Neural cell (in vitro differentiated cells): ENCODE results near the gene DIRAS1. TPM values are rescaled to one million over a fixed set of nuclear protein-coding genes. Genes with fewer than 3 reads are reported as not detected.

Source experiments
- H2AFZ ChIP-seq: fragments of 200-600, 300-800 bp; sonication (generic), shearing (Covaris generic); 2 replicates; pipeline ENCODE4 v1.6.0; 2014; ENCODE audit warnings: low read depth, mild to moderate bottlenecking, antibody characterized with exemption, low read length, moderate library complexity
- H3F3A ChIP-seq: fragments of 200-600 bp; shearing (Covaris generic); 2 replicates; pipeline ENCODE4 v1.6.1; 2016; ENCODE audit warnings: mild to moderate bottlenecking, moderate library complexity, mixed read lengths, antibody characterized with exemption, low read length; ENCODE audit not compliant: insufficient read depth, poor library complexity, severe bottlenecking
- H3K27ac ChIP-seq: fragments of 200-600, 300-800 bp; sonication (generic), shearing (Covaris generic); 2 replicates; pipeline ENCODE4 v1.5.1; 2014; ENCODE audit warnings: mild to moderate bottlenecking, low read length, moderate library complexity
- H3K27me3 ChIP-seq: fragments of 300-800, 200-600 bp; sonication (generic), shearing (Covaris generic); 2 replicates; pipeline ENCODE4 v1.6.0; 2014; ENCODE audit warnings: mild to moderate bottlenecking, low read depth, low read length, moderate library complexity; ENCODE audit not compliant: insufficient read depth
- H3K36me3 ChIP-seq: fragments of 300-800, 200-600 bp; sonication (generic), shearing (Covaris generic); 2 replicates; pipeline ENCODE4 v1.5.1; 2014; ENCODE audit warnings: mild to moderate bottlenecking, antibody characterized with exemption, low read length, moderate library complexity; ENCODE audit not compliant: insufficient read depth
- H3K4me2 ChIP-seq: fragments of 300-800, 200-600 bp; sonication (generic), shearing (Covaris generic); 2 replicates; pipeline ENCODE4 v1.6.0; 2014; ENCODE audit warnings: mild to moderate bottlenecking, low read length
- H3K4me3 ChIP-seq: fragments of 300-800, 200-600 bp; sonication (generic), shearing (Covaris generic); 2 replicates; pipeline ENCODE4 v1.5.1; 2014; ENCODE audit warnings: mild to moderate bottlenecking, low read length, moderate library complexity
- H3K79me2 ChIP-seq: fragments of 200-600 bp; shearing (Covaris generic); replicated peaks from 2 replicates; pipeline ENCODE4 v1.6.0; 2014; ENCODE audit warnings: mild to moderate bottlenecking, low read length, moderate library complexity; ENCODE audit not compliant: insufficient read depth
- H3K9ac ChIP-seq: fragments of 300-800, 200-600 bp; sonication (generic), shearing (Covaris generic); 2 replicates; pipeline ENCODE4 v1.6.1; 2016; ENCODE audit warnings: mild to moderate bottlenecking, low read length, mixed read lengths
- H3K9me2 ChIP-seq: fragments of 200-600 bp; shearing (Covaris generic); 2 replicates; pipeline ENCODE4 v1.6.1; 2016; ENCODE audit warnings: mild to moderate bottlenecking, low read length, mixed read lengths; ENCODE audit not compliant: insufficient read depth
- H3K9me3 ChIP-seq: fragments of 200-600, 300-800 bp; sonication (generic), shearing (Covaris generic); 2 replicates; pipeline ENCODE4 v1.6.1; 2016; ENCODE audit warnings: mild to moderate bottlenecking, mixed run types, low read length, moderate library complexity, mixed read lengths
- H4K20me1 ChIP-seq: fragments of 200-600 bp; shearing (Covaris generic); 2 replicates; pipeline ENCODE4 v1.6.1; 2016; ENCODE audit warnings: mild to moderate bottlenecking, mixed run types; ENCODE audit not compliant: insufficient read depth
- EP300 ChIP-seq: fragments of 450-650 bp; conservative IDR thresholded peaks from 2 replicates; pipeline ENCODE4 v1.6.1; 2014; ENCODE audit warnings: antibody characterized with exemption, mild to moderate bottlenecking, moderate library complexity; ENCODE audit not compliant: poor library complexity, severe bottlenecking
- EZH2 ChIP-seq: fragments of 200-600, 300-800 bp; shearing (Covaris generic), sonication (generic); IDR thresholded peaks from 2 replicates; pipeline ENCODE4 v1.6.1; 2014; ENCODE audit warnings: antibody characterized with exemption, low read length, borderline replicate concordance, mild to moderate bottlenecking; ENCODE audit not compliant: insufficient read depth, poor library complexity, severe bottlenecking
- MXI1 ChIP-seq: fragments of 450-650 bp; conservative IDR thresholded peaks from 2 replicates; pipeline ENCODE4 v1.6.1; 2014; ENCODE audit warnings: antibody characterized with exemption, mild to moderate bottlenecking; ENCODE audit not compliant: poor library complexity, severe bottlenecking
- POLR2AphosphoS5 ChIP-seq: IDR thresholded peaks from 2 replicates; pipeline ENCODE4 v1.6.1; 2012
- RAD21 ChIP-seq: fragments of 450-650 bp; conservative IDR thresholded peaks from 2 replicates; pipeline ENCODE4 v1.6.1; 2014; ENCODE audit warnings: antibody characterized with exemption, mild to moderate bottlenecking, moderate library complexity
- SMC3 ChIP-seq: fragments of 450-650 bp; conservative IDR thresholded peaks from 2 replicates; pipeline ENCODE4 v1.6.1; 2014; ENCODE audit warnings: antibody characterized with exemption, mild to moderate bottlenecking, moderate library complexity; ENCODE audit not compliant: poor library complexity
- TAF1 ChIP-seq: IDR thresholded peaks from 2 replicates; pipeline ENCODE4 v1.6.1; 2012; ENCODE audit warnings: low read depth
- polyA plus RNA-seq: library from polyadenylated mRNA; depleted of rRNA; stranded (reverse); fragments of >200 nt; gene quantifications from 2 replicates; pipeline ENCODE4 v1.2.3, GENCODE V29; 2014
- TF ChIP-seq, protein P1 (sequence below): fragments of 450-650 bp; IDR thresholded peaks from 2 replicates; pipeline ENCODE4 v1.5.1; 2014; ENCODE audit warnings: antibody characterized with exemption, mild to moderate bottlenecking, moderate library complexity; ENCODE audit not compliant: poor library complexity, severe bottlenecking
- TF ChIP-seq, protein P2 (sequence below): IDR thresholded peaks from 2 replicates; pipeline ENCODE4 v1.6.1; 2012; ENCODE audit warnings: borderline replicate concordance

The DIRAS1 gene
- polyA plus RNA-seq, 1 donor from 2014 or later = 39.8 TPM

DNA sequence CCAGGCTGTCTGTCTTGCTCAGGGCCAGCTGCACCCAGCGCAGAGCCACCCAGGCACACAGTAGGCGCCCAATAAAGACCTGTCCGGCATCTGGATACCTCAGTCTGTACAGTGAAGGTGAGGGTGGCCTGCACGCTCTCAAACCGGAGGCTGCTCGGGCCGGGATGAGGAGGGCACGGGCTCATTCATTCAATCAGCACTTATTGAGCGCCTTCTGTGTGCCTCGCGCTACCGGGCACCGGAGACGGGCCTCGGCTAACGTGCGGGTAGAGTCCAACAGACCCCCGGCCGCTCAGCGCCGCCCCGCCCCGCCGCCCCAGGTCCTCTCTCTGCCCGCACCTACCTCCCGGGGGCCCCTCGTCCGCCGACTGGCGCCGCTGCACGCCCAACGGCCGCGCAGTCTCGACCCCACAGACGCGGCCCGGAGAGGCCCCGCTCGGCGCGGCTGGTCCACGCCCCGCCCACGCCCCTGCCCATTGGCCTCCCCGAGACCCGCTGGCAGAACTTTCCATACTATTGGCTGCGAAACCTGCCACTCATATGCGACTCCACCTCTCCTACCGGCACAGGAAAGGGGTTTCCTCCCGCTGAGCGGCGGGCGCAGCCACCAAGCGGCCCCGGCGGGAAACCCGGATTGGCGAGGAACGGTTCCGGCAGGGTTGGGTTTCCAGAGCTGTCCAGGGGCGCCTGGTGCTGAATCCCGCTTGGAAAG lies 18.6 kb upstream of the DIRAS1 start, which contains the start of gene SLC39A3:
TSS of gene SLC39A3 (minus strand) at position 416 of the 712 bp plus-strand sequence. CDS start 2,760 bp downstream, outside the sequence.
- peaks cover 7% of the 10 kb centered on the region for H3K79me2 ChIP-seq
- H3K27ac ChIP-seq = peak within 1 kb of the TSS; percentile 69
- peak within 1 kb of the TSS; percentile 85 for H2AFZ ChIP-seq
- peak within 1 kb of the TSS; percentile 84 for H3K4me2 ChIP-seq
- H4K20me1 ChIP-seq = no peaks in the 10 kb centered on the region
- H3K27me3 ChIP-seq = peaks cover 6% of the 10 kb centered on the region
- no peaks in the 10 kb centered on the region for H3K36me3 ChIP-seq
- no peaks in the 10 kb centered on the region for H3K9me3 ChIP-seq
- no peaks in the 10 kb centered on the region for H3K9me2 ChIP-seq
- no peaks in the 10 kb centered on the region for H3F3A ChIP-seq
- no peak for TF ChIP-seq RAD21
- TF ChIP-seq, protein P1, sequence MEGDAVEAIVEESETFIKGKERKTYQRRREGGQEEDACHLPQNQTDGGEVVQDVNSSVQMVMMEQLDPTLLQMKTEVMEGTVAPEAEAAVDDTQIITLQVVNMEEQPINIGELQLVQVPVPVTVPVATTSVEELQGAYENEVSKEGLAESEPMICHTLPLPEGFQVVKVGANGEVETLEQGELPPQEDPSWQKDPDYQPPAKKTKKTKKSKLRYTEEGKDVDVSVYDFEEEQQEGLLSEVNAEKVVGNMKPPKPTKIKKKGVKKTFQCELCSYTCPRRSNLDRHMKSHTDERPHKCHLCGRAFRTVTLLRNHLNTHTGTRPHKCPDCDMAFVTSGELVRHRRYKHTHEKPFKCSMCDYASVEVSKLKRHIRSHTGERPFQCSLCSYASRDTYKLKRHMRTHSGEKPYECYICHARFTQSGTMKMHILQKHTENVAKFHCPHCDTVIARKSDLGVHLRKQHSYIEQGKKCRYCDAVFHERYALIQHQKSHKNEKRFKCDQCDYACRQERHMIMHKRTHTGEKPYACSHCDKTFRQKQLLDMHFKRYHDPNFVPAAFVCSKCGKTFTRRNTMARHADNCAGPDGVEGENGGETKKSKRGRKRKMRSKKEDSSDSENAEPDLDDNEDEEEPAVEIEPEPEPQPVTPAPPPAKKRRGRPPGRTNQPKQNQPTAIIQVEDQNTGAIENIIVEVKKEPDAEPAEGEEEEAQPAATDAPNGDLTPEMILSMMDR = no peak
- peak; percentile 81 for TF ChIP-seq TAF1
- peak; percentile 16 for TF ChIP-seq SMC3
- TF ChIP-seq EP300 = peak; percentile 37
- TF ChIP-seq POLR2AphosphoS5 = peak; percentile 72
- TF ChIP-seq, protein P2, sequence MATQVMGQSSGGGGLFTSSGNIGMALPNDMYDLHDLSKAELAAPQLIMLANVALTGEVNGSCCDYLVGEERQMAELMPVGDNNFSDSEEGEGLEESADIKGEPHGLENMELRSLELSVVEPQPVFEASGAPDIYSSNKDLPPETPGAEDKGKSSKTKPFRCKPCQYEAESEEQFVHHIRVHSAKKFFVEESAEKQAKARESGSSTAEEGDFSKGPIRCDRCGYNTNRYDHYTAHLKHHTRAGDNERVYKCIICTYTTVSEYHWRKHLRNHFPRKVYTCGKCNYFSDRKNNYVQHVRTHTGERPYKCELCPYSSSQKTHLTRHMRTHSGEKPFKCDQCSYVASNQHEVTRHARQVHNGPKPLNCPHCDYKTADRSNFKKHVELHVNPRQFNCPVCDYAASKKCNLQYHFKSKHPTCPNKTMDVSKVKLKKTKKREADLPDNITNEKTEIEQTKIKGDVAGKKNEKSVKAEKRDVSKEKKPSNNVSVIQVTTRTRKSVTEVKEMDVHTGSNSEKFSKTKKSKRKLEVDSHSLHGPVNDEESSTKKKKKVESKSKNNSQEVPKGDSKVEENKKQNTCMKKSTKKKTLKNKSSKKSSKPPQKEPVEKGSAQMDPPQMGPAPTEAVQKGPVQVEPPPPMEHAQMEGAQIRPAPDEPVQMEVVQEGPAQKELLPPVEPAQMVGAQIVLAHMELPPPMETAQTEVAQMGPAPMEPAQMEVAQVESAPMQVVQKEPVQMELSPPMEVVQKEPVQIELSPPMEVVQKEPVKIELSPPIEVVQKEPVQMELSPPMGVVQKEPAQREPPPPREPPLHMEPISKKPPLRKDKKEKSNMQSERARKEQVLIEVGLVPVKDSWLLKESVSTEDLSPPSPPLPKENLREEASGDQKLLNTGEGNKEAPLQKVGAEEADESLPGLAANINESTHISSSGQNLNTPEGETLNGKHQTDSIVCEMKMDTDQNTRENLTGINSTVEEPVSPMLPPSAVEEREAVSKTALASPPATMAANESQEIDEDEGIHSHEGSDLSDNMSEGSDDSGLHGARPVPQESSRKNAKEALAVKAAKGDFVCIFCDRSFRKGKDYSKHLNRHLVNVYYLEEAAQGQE = peak; percentile 98
- TF ChIP-seq MXI1 = peak; percentile 66
- no peak for TF ChIP-seq EZH2
- H3K4me3 ChIP-seq = peak within 1 kb of the TSS; percentile 92
- peak within 1 kb of the TSS; percentile 75 for H3K9ac ChIP-seq

DNA sequence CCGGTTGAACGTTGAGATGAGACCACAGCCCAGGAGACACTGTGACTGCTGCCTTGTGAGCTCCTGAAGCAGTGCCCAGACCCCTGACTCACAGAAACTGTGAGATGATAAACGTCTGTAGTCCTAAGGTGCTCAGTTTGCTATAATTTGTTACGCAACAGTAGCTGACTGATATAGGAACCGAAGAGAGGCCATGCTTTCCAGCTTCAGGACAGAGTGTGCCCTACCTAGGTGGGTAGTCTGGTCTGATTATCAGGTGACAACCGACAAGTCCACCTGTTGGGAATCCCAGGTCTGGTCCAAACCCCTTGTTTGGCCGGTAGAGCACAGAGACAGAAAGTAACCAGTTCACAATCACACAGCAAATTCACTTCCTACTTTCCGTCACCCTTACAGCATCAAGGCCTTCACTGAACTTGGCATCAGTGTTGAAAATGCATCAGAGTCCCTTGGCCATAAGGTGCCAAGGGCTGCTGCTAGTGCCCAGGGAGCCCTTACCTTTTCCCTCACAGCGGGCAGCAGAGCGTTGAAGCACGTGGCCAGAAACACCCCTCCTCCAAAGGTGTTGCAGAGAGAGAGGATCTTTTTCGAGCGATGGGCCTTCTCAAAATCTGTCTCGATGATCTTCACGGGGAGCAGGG lies 15.5 kb upstream of the DIRAS1 start:
- Histone ChIP-seq H3K36me3 (no peaks in the 10 kb centered on the region), H2AFZ (no peak overlapping the region)

More for the DNA sequence above, 15.5 kb upstream of the DIRAS1 start:
- no peak overlapping the region for H3K9ac ChIP-seq
- no peak overlapping the region for H3K27ac ChIP-seq
- no peak overlapping the region for H3K4me3 ChIP-seq
- H3K9me2 ChIP-seq = no peaks in the 10 kb centered on the region
- peaks cover 1% of the 10 kb centered on the region for H3K27me3 ChIP-seq
- no peaks in the 10 kb centered on the region for H3K9me3 ChIP-seq
- no peak overlapping the region for H3K4me2 ChIP-seq
- TF ChIP-seq POLR2AphosphoS5 (no peak), SMC3 (no peak), EP300 (no peak), TAF1 (no peak), RAD21 (no peak), MXI1 (no peak), EZH2 (no peak)
- TF ChIP-seq, protein P2 = no peak
- TF ChIP-seq, protein P1 = no peak
- peaks cover 7% of the 10 kb centered on the region for H3K79me2 ChIP-seq
- no peaks in the 10 kb centered on the region for H4K20me1 ChIP-seq
- no peaks in the 10 kb centered on the region for H3F3A ChIP-seq
